IPS-20b (cell line): ENCODE measurements around the gene RMDN3.

ENCODE experiments used
- H3K27ac ChIP-seq: one replicate; pipeline ENCODE4 v1.5.1; 2013; ENCODE audit warnings: low read length
- H3K27me3 ChIP-seq: 2 replicates; pipeline ENCODE4 v1.6.1; 2013; ENCODE audit warnings: mild to moderate bottlenecking, low read length, inconsistent platforms; ENCODE audit not compliant: insufficient read depth
- H3K36me3 ChIP-seq: 2 replicates; pipeline ENCODE4 v1.6.1; 2013; ENCODE audit warnings: low read depth, mild to moderate bottlenecking, inconsistent platforms, low read length, moderate library complexity; ENCODE audit not compliant: insufficient read depth
- H3K4me1 ChIP-seq: 2 replicates; pipeline ENCODE4 v1.6.1; 2013; ENCODE audit warnings: mild to moderate bottlenecking, control low read depth, inconsistent platforms, low read length, moderate library complexity; ENCODE audit not compliant: insufficient read depth
- H3K4me3 ChIP-seq: 2 replicates; pipeline ENCODE4 v1.5.1; 2013; ENCODE audit warnings: mild to moderate bottlenecking, low read length, inconsistent platforms
- H3K9ac ChIP-seq: 2 replicates; pipeline ENCODE4 v1.6.1; 2013; ENCODE audit warnings: low read depth, mild to moderate bottlenecking, inconsistent platforms, low read length, moderate library complexity
- H3K9me3 ChIP-seq: 2 replicates; pipeline ENCODE4 v1.6.1; 2013; ENCODE audit warnings: mild to moderate bottlenecking, low read depth, low read length, inconsistent platforms; ENCODE audit not compliant: insufficient read depth

Gene RMDN3

GRCh38 chr15:40743485-40743901, 11.6 kb downstream of the RMDN3 start:
- Histone ChIP-seq H3K27me3 (no peaks in the 10 kb centered on the region), H3K36me3 (peaks cover 37% of the 10 kb centered on the region; the same call in 1 of the 2 replicates), H3K4me3 (no peak overlapping the region), H3K9me3 (no peaks in the 10 kb centered on the region), H3K27ac (no peak overlapping the region), H3K4me1 (peaks cover 23% of the 10 kb centered on the region), H3K9ac (no peak overlapping the region)

DNA sequence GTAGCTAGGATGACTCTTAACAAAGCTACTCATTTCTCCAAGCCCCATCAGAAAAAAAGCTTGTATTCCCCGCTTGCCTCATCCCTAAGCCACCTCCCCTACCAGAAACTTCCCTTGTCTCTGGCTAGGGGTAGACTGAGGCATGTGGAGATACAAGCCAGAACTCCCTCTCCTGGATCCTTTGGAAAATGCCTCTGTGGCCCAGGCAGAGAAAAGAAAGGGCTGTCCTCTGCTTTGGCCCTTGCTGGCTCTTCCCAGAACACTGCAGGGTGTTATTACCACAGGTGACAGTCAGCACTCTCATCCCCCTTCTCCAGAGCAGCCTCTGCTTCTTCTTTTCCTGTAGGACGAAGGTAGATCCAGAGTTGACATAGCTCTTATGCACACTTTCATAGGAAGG, 15.2 kb downstream of the RMDN3 start:
- H3K36me3 ChIP-seq, result peaks cover 72% of the 10 kb centered on the region
- H3K27ac ChIP-seq, result no peak overlapping the region
- no peak overlapping the region for H3K4me3 ChIP-seq
- H3K4me1 ChIP-seq, result peaks cover 28% of the 10 kb centered on the region
- H3K27me3 ChIP-seq, result no peaks in the 10 kb centered on the region
- peak overlapping the region; percentile 21; the same call in 1 of the 2 replicates for H3K9ac ChIP-seq
- no peaks in the 10 kb centered on the region for H3K9me3 ChIP-seq

DNA sequence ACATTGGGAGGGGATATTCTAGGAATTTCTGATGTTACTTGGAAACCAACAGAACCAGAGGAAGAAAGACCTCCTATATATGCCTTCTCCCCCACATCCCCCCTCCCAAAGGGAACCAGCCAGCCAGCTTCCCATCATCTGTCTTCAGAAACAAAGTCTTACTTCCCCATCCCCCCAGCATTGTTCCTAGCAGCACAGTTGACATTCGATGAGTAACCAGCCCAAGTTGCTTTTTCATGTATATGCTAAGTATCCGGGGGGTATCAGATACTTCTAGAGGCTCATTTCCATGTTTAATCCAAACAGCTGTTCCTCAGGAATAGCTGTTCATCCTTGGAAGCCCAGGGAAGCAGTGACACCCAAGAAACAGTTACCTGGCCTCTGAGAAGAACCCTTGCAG, 16.0 kb downstream of the RMDN3 start:
- Histone ChIP-seq H3K4me3 (peak overlapping the region; percentile 44; the same call in 1 of the 2 replicates), H3K36me3 (peaks cover 74% of the 10 kb centered on the region), H3K4me1 (peaks cover 28% of the 10 kb centered on the region)

GRCh38 chr15:40737048-40737447, 18.0 kb downstream of the RMDN3 start:
- Histone ChIP-seq H3K36me3 (peaks cover 76% of the 10 kb centered on the region), H3K4me1 (peaks cover 28% of the 10 kb centered on the region)

More for the DNA sequence above, 16.0 kb downstream of the RMDN3 start:
- Histone ChIP-seq H3K9me3 (no peaks in the 10 kb centered on the region), H3K27ac (no peak overlapping the region), H3K9ac (peak overlapping the region; percentile 55; the same call in 1 of the 2 replicates), H3K27me3 (no peaks in the 10 kb centered on the region)

DNA sequence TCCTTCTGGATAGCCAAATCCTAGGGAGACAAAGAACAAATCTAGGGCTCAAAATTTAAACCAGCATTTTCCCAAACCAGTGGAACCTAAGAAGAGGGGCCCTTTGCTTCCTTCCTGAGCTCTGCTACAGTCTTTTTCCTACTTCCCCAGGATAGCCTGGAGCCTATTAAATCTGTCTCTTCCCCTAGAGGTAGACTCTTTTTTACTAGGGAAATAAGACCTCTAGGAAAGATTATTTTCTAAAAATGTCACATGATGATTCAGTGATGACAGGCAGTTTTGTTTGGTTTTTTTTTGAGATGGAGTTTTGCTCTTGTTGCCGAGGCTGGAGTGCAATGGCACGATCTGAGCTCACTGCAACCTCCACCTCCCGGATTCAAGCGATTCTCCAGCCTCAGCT, 18.5 kb downstream of the RMDN3 start:
- no peak overlapping the region for H3K27ac ChIP-seq
- H3K36me3 ChIP-seq, result peaks cover 81% of the 10 kb centered on the region
- H3K9ac ChIP-seq, result no peak overlapping the region
- H3K4me3 ChIP-seq, result no peak overlapping the region
- no peaks in the 10 kb centered on the region for H3K9me3 ChIP-seq
- peaks cover 28% of the 10 kb centered on the region for H3K4me1 ChIP-seq
- no peaks in the 10 kb centered on the region for H3K27me3 ChIP-seq

More at GRCh38 chr15:40737048-40737447, 18.0 kb downstream of the RMDN3 start:
- no peak overlapping the region for H3K27ac ChIP-seq
- no peaks in the 10 kb centered on the region for H3K9me3 ChIP-seq
- H3K4me3 ChIP-seq, result no peak overlapping the region
- H3K27me3 ChIP-seq, result no peaks in the 10 kb centered on the region
- H3K9ac ChIP-seq, result 0 out of 2 replicates have a peak overlapping the region, but pooled peaks have one; percentile 9

DNA sequence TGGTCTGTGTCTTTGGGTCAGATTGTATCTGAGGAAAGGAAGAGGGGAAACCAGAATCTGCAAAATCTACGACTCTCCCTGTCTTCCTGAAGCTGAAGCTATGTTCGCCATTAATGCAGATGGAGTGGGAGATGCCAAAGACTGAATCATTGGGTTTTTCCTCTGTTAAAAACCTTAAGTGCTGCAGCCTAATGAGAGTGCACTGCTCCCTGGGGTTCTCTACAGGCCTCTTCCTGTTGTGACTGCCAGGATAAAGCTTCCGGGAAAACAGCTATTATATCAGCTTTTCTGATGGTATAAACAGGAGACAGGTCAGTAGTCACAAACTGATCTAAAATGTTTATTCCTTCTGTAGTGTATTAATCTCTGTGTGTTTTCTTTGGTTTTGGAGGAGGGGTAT, 24.0 kb downstream of the RMDN3 start:
- Histone ChIP-seq H3K27ac (no peak overlapping the region), H3K36me3 (peaks cover 69% of the 10 kb centered on the region), H3K9ac (no peak overlapping the region), H3K9me3 (no peaks in the 10 kb centered on the region), H3K4me1 (no peaks in the 10 kb centered on the region), H3K4me3 (no peak overlapping the region), H3K27me3 (no peaks in the 10 kb centered on the region)

DNA sequence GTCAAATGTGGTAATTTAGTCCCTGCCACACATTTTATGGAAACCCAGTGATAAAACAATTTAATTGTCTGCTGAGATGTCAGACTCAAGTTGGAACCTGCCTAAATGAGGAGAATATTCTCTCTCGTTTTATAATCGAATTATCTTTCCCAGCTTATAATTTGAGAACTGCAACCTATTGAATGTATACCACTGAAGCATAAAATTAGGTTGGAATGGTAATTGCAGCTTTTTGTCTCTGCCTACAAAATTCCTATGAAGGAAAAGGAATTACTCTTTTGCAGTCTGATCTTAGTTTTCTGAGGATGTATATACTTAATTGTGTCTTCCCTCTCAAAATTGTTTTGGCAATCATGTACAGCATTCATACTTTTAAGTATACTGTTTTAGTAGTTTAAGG, 31.1 kb downstream of the RMDN3 start:
- Histone ChIP-seq H3K9ac (no peak overlapping the region), H3K27ac (no peak overlapping the region), H3K4me3 (no peak overlapping the region), H3K4me1 (no peaks in the 10 kb centered on the region), H3K36me3 (peaks cover 53% of the 10 kb centered on the region), H3K9me3 (no peaks in the 10 kb centered on the region), H3K27me3 (no peaks in the 10 kb centered on the region)

DNA sequence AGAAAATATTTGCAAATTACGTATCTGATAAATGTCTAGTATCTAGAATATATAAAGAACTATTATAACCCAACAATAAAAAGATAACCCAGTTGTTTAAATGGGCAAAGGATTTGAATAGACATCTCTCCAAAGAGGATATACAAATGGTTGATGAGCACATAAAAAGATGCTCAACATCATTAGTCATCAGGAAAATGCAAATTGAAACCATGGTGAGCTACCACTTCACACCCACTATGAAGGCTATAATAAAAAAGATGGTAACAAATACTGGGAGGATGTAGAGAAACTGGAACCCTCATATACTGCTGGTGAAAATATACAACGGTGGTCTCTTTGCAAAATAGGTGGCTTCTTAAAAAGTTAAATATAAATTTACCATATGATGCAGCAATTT, 32.1 kb downstream of the RMDN3 start:
- no peak overlapping the region for H3K27ac ChIP-seq
- no peak overlapping the region for H3K4me3 ChIP-seq
- H3K36me3 ChIP-seq, result peaks cover 56% of the 10 kb centered on the region

GRCh38 chr15:40722354-40722753, 32.7 kb downstream of the RMDN3 start:
- no peak overlapping the region for H3K9ac ChIP-seq
- peaks cover 62% of the 10 kb centered on the region for H3K36me3 ChIP-seq
- no peaks in the 10 kb centered on the region for H3K4me1 ChIP-seq
- H3K27ac ChIP-seq, result no peak overlapping the region
- H3K9me3 ChIP-seq, result no peaks in the 10 kb centered on the region
- H3K4me3 ChIP-seq, result no peak overlapping the region
- no peaks in the 10 kb centered on the region for H3K27me3 ChIP-seq

More for the DNA sequence above, 32.1 kb downstream of the RMDN3 start:
- H3K9ac ChIP-seq, result no peak overlapping the region
- no peaks in the 10 kb centered on the region for H3K27me3 ChIP-seq
- no peaks in the 10 kb centered on the region for H3K4me1 ChIP-seq
- no peaks in the 10 kb centered on the region for H3K9me3 ChIP-seq

DNA sequence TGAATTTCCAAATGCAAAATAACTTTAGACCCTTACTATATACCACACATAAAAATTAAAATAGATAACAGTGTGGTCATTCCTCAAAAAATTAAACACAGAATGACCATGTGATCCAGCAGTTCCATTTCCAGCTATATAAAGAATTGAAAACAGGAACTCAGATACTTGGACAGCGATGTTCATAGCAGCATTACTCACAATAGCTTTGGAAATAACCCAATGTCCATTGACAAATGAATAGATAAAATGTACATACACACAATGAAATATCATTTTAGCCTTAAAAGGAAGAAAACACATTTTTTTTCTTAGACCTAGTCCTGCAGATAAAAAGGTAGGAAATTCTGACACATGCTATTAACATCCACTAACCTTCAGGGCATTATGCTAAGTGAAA, 33.4 kb downstream of the RMDN3 start:
- no peaks in the 10 kb centered on the region for H3K4me1 ChIP-seq
- peaks cover 66% of the 10 kb centered on the region for H3K36me3 ChIP-seq
- H3K9ac ChIP-seq, result no peak overlapping the region
- no peak overlapping the region for H3K27ac ChIP-seq
- H3K27me3 ChIP-seq, result no peaks in the 10 kb centered on the region
- no peak overlapping the region for H3K4me3 ChIP-seq
- H3K9me3 ChIP-seq, result no peaks in the 10 kb centered on the region

DNA sequence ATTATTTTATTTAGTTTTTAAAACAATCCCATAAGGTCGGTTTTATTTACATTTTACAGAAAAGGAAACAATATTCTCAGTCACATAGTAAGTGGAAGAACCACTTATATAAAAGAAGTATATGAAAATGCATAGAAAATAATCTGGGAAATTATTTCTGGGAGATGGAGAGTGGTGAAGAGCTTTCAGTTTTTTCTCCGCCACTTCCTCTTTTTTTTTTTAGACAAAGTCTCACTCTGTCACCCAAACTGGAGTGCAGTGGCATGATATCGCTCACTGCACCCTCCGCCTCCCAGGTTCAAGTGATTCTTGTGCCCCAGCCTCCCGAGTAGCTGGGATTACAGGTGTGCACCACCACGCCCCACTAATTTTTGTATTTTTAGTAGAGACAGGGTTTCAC, 38.9 kb downstream of the RMDN3 start:
- Histone ChIP-seq H3K9ac (no peak overlapping the region), H3K9me3 (no peaks in the 10 kb centered on the region), H3K4me3 (no peak overlapping the region), H3K27ac (no peak overlapping the region), H3K4me1 (no peaks in the 10 kb centered on the region), H3K36me3 (peaks cover 86% of the 10 kb centered on the region), H3K27me3 (no peaks in the 10 kb centered on the region)

DNA sequence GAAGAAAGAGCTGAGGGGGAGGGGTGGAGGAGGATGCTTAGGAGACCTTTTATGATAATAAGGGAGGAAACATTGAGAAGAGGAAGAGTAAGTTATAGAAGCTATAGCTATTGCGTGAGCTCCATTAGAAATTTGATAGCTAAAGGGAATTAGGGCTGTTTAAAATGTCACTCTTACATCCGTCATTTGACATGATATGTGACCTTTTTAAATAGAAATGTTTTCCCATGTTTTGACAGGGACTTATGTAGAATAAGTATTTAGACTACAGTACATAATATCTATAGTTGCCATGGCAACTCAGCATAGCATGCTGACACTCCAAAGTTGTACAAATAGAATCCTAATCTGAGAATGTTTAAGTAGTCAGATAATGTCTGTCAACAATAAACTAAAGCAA, 40.9 kb downstream of the RMDN3 start:
- Histone ChIP-seq H3K9ac (no peak overlapping the region), H3K4me1 (no peaks in the 10 kb centered on the region), H3K4me3 (no peak overlapping the region), H3K36me3 (peaks cover 85% of the 10 kb centered on the region), H3K27ac (no peak overlapping the region), H3K9me3 (no peaks in the 10 kb centered on the region), H3K27me3 (no peaks in the 10 kb centered on the region)
